Left ventricle myocardium superior (tissue), 1 donor: ENCODE measurements around the gene GEN1. TPM values are rescaled to one million over a fixed set of nuclear protein-coding genes. Genes with fewer than 3 reads are reported as not detected.

ENCODE experiments used
- ATAC-seq: fragments of 200-7000 bp; cut with Tn5 transposase; one replicate; pipeline ENCODE4 v1.9.1; 2020; ENCODE audit warnings: mild to moderate bottlenecking, moderate library complexity
- DNase-seq: peaks from one replicate; pipeline ENCODE4 v3.0.0-alpha.2; 2020
- intact Hi-C: fragments of 100-400 bp; cut with micrococcal nuclease; formaldehyde crosslinking; loops from one replicate; pipeline ENCODE4 v1.11.0; 2022
- total RNA-seq: library from RNA; stranded (reverse); fragmentation: NEBNext Ultra II Directional; extraction: Animal tissue kit (Norgen Biotek cat#: 25700); gene quantifications from one replicate; pipeline ENCODE4 v1.2.1, GENCODE V29; 2021
- donor health status: DM: no; HTN: yes; CAD: no; lungs with severe emphysema.

The GEN1 gene
- total RNA-seq, 1 donor from 2014 or later: 4.2 TPM

DNA sequence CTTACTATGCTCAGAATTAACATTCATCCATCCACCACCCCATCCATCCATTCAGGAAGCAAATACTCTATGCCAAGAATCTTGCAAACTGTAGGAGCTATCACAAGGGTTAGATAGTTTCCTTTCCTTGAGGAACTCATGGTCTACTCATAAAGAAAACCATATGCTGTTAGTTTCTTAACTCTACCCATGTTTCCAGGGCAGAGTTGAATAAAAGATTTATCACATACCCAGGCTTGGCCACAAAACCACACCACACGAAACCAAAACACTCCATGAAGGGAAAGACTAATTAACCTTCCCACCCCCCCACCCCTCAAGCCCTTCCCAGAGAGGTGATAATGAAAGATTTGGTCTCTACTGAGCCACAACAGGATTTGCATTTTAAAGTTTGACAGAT, 38.6 kb downstream of the GEN1 start:
- intact Hi-C loops: no loop called here
- no peak for ATAC-seq

DNA sequence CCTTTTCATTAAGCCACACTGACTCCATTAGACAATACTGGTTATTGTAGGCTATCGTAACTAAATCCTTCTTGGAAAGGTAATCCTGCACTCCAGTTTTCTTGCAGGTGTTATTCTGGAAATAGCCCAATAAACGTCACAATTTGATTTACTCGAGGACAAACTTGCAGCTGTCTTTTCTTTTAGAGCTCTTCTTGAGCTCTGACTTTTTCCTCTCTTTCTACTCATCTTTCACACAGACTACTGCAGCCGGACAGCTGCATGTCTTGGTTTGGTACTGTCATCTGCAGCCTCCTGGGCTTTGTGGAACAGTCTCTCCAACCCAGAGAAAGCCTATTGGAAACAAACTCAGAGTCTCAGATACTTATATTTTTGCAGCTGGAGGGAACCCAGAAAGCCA, 39.4 kb downstream of the GEN1 start:
- ATAC-seq (no peak), DNase-seq (no peak)
- intact Hi-C loops: no loop called here

More for the DNA sequence above, 38.6 kb downstream of the GEN1 start:
- no peak for DNase-seq

DNA sequence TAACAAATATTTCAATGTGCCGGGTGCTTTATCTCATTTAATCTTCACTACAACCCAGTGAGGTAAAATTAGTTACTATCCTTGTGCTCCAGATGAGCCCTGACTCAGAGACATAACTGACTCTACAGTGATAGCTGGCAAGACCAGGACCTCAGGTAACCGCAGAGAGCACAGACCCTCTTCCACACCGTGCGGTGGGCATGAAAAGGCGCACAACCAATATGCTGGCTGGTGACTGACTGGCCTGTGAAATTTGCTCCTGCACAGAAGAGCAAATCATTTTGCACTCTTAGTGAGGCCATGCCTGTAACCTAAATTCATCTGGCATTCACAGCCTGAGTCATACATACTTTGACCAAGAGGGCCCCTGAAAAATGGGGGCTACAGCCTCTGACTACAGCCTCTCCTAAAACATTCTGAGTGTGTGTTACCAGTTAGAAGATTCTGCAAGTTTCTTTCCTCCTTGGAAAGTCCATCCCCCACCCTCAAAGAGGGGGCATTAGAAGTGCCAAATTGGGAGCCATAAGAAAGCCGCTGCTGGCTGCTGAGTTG, 39.9 kb downstream of the GEN1 start:
- intact Hi-C loops: no loop called here
- DNase-seq (no peak), ATAC-seq (no peak)

DNA sequence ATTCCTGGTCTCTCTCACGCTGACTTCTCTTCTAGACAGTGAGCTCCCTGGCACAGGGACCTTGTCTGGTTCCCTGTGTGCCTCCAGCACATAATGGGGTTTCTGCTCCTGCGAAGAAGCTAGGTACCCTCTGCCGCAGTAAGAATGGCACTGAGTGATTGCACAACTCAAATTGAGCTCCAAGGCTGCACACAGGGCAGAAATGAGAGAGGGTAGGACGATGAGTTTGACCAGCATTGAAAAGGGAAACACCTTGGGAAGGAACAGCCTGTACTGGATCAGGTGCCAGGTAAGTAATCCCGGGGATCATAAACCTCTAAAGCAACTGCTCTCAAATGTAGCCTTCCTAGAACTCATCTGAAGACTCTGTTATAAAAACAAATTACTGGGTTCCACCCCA, 41.4 kb downstream of the GEN1 start:
- intact Hi-C loops: no loop called here
- ATAC-seq: no peak
- no peak for DNase-seq

DNA sequence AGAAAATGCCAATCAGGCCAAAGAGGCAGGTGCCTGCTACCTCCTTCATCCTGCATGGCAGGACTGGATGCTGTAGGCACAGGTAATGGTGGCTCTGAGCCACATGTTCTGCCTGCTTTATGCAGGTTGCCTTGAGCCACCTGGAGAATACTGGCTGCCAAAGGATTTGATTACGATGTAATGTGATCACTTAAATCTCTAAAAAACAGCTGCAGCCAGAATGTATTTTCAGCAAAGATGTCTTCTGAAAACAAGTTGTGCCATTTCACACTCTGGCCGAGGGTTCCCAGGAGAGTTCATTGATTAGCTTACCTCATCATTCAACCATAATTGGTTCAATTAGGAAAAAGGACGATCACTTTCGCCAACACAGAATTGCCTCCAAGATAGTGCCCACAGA, 44.4 kb downstream of the GEN1 start:
- ATAC-seq (no peak), DNase-seq (no peak)
- intact Hi-C loops: no loop called here

DNA sequence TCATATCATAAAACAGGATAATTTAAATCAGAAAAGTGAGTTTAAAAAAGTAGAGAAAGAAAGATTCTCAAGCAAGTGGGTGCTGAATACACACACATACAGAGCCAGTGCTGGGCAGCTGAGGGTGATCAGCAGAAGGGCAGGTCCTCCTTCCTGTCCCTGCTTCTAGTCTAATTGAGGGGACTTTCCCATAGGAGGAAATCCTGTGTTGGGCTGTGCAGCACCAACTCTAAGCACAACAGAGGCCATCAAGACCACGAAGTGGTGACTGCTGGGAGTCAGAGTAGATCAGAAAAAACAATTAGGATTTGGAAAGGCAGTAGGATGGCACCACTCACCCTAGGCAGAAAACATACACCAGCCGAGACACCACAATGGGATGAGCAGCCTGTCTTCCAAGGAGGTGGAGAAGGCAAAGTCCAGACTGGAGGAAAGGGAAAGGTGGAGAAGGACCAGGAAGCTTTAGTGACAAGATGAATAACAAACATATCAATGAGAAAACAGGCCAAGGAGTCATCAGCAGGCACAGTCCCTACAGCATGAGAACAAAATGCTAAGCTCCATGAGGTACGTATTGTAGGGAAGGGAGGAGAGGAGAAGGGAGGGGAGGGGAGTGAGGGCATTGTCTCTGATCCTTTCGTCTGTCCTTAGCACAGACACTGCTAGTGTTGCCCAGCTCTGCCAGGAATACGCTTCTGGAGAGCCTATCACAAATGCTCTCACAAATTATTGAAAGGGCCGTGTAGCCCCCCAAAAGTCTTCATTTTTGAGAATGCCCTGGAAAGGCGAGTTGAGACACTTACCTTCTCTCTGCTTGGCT, 45.6 kb downstream of the GEN1 start:
- intact Hi-C loops: no loop called here
- ATAC-seq (peak; percentile 77), DNase-seq (no peak)

DNA sequence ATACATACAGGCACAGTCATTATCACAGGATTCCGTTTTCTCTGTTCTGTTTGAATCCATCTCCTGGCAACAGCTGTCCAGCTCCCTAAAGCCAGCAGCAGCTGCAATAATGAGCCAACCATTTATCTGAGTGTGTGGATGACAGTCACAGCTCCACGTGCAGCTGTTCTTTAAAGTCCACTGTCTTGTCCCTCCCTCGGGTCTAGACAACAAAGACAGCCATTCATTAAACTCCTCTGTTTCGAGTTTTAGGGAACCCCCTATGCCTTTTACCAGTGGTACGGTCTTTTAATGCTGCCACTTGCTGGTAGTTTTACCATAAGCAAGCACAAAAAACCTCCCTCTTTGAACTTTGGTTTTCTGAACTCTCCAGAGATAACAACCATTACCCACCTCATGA, 46.3 kb downstream of the GEN1 start:
- intact Hi-C loops: no loop called here
- DNase-seq: no peak

DNA sequence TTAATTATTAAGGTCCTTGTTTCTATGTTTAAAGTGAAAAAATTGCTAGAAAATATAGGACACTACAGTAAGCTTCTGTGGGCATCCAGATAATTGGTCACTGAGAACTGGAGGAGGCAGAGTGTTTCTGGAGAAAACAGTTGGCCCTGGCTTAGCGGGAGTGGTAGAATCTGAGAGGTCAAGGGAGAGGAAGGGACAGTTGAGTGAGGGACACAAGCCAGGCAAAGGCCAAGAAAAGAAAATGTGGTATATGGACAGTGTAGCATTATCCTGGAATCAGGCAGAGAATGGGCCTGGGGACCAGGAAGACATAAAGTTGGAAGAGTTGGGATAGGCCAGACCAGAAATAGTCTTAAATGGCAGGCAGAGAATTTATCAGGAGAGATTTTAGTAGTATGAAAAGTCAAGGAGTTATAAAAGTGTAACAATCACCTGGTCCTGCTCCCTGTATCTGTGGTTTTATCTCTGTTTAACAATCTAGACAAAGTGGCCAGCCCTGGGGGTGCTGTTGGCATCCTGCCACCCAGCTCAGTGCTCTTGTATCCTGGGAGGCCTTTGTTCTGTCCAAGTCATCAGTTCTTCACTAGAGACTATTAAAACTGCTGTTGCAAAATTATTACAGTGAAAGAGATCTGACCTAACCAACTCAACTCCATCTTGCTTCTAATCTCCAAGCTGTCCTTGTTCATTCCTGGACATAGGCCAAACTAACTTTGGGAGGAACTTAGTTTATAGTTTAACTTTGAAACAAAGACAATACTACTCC, 46.9 kb downstream of the GEN1 start:
- intact Hi-C loops: no loop called here
- DNase-seq (no peak), ATAC-seq (no peak)

More for the DNA sequence above, 46.3 kb downstream of the GEN1 start:
- peak; percentile 93 for ATAC-seq

DNA sequence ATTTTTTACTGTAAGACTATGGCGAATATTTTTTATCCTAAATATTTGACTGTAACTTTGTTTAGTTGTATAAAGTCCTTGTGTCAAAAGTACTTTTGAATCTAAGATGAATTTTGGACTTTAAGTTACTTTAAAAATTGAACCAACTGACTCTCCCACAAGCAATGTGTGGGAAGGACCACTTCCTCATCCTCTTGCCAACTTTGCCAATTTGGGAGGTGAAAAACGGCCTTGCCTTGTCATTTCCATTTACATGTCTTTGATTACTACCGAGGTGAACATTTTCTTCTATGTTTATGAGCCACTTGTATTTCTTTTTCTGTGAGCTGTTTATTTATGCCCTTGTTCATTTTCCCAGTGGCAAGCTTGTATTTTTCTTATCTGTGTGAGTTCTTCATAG, 49.6 kb downstream of the GEN1 start:
- ATAC-seq: no peak
- no peak for DNase-seq
- intact Hi-C loops: no loop called here

DNA sequence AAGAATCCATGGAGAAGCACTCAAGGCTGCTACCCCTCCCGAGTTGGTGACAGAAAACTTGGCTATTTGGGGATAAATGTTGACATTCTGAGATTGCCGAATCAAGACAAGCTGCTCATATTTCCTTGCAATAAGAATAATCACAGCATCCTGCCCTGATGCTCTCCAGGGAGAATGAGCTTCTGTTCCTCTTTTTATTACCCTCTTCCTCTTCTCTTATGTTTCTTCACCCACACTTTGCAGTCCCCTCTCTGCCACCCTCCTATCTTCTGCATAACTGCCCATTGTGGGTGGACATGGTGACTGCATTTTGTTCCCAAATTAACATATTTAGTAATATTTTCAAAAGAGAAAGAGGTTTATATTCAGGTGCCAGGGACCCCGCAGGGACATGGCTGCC, 50.4 kb downstream of the GEN1 start:
- ATAC-seq: no peak
- intact Hi-C loops: no loop called here
- DNase-seq: no peak

DNA sequence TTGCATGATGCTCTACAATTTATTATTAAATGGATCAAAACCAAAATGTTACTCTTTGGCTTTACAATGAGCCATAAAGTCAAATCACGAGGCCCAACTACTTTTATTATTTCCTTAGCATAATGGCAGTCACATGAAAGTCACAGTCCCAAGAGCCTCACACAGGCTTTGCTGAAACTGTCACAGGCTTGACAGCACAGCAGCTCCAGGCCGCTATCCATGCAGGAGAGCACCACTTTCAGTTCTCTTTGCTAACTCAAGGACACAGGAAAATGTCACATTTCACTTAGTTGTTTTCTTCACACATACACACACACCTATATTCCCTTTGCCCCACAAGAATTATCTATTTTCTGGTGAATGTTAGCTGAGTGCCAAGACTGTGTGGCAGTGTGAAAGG, 51.2 kb downstream of the GEN1 start:
- DNase-seq (no peak), ATAC-seq (peak; percentile 65)
- intact Hi-C loops: no loop called here

DNA sequence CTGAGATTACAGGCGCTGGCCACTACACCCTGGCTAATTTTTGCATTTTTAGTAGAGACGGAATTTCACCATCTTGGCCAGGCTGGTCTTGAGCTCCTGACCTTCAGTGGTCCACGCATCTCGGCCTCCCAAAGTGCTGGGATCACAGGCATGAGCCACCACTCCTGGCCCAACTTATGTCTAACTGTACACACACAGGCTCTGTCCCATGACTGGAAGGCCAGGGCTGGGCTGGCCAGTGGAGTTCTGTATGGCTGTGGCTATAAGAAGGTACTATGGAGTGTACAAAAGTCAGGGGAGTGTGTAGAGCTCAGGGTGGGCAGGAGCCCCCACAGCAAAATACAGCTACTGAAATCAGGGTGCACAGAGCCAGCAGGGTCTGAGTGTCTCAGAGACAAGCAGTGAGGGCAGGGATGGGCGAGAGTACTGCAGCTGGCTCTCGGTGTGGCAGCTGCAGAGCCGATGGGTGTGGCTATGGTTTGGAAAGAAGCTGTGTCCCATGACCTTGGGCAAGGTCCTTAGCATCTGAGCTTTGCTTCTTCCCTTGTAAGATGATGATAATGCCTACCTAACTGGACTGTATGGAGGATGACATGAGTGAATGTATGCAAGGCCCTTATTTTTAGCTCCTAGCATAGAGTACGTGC, 51.9 kb downstream of the GEN1 start:
- ATAC-seq (peak; percentile 60), DNase-seq (no peak)
- intact Hi-C loops: no loop called here

DNA sequence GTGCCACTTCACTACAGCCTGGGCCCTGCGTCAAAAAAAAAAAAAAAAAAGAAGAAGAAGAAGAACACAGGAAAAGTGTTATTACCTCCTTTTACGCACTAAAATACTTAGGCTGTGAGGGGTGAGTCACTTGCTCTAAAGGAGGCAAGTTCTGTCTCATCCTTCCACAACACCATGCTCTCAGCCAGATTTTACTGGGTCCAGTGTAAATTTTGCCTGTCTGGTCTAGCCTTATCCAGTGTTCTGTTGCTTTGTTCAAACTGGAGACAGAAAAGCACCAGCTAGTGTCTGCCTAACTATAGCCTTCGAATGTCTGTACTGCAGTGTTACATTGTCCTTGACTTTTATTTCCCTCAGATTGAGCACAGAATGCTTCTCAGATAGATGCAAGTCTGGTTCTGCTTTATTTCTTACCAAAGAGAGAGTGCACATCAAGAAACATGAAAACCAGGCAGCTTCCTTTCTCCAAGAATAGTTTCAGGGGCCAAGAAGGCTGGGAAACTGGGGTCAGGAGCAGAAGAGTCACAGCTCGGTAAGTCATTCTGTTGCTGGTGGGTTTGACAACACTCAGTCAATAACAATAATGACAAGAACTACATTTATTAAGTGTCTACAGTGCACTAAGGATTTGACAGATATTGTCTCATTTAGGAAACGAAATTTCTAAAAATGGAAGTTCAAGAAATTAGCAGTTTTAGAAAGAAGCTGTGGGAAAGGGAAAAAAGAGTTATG, 59.2 kb downstream of the GEN1 start:
- intact Hi-C loops: no loop called here
- ATAC-seq (peak; percentile 62), DNase-seq (no peak)

DNA sequence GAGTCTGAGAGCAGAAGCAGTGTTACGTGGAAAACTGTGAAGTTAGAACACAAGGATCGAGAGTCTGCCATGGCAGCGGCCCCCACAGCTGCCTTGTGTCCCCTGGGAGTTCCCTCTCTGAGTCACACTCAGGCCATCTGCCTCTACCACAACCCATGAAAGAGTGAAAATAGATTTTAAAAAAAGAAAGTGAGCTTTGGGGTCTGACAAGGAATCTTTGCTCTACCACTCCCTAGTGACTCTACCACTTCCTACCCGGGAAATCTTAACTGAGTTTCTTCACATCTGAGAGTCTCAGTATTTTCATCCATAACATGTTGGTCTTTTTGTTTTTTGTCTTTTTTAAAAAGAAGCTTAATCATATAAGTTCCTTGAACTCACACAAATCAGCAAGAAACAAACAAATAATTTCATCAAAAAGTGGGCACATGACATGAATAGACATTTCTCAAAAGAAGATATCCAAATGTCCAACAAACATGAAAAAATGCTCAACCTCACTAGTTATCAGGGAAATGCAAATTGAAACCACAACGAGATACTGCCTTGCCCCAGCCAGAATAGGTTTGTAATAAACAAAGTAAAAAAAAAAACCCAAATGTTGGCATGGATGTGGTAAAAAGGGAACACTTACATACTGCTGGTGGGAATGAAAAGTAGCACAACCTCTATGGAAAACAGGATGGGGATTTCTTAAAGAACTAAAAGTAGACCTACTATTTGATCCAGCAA, 60.0 kb downstream of the GEN1 start:
- DNase-seq (peak; percentile 63), ATAC-seq (peak; percentile 91)
- intact Hi-C loops: no loop called here

DNA sequence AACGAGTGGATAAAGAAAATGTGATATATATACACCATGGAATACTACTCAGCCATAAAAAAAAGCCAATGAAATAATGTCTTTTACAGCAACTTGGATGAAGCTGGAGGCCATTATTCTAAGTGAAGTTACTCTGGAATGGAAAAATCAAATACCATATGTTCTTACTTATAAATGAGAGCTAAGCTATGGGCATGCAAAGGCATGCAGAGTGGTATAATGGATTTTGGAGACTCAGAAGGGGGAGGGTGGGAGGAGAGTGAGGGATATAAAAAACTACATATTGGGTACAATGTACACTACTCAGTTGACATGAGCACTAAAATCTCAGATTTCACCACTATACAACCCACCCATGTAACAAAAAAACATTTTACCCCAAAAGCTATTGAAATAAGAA, 60.7 kb downstream of the GEN1 start:
- ATAC-seq: no peak
- intact Hi-C loops: no loop called here
- DNase-seq: no peak

DNA sequence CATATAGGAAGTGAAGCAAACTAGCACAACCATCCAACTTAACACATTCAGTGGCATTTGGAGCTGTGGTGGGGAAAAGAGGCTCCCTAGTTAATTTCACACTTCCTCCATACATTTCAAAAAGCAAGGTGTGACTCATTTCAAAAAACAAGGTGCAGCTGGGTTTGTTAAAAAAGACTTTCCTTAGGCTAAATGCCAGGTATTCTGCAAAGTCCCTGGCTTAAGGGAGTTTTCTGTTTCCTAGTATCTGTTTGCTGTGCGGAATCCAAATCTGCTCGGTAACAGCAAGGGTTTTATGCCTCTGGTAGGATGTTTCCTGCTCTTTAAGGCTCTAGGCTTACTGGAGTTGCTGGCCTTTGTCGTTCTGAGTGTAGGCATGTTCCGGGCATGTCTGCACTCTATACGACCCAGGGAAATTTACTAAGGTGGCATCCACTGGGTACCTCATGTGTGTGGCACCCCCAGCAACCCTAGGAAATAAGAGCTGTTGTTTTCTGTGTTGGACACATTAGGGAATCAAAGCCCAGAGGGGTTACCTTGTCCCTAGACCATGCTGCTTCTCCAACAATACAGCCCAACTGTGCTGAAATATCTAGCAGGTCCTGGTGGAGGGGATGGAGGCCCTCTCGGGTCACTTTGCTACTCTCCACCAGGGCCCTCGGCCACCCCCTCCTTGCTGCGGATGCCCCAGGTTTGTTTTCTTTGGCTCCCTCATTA, 61.7 kb downstream of the GEN1 start:
- ATAC-seq: no peak
- intact Hi-C loops: no loop called here
- DNase-seq: no peak

DNA sequence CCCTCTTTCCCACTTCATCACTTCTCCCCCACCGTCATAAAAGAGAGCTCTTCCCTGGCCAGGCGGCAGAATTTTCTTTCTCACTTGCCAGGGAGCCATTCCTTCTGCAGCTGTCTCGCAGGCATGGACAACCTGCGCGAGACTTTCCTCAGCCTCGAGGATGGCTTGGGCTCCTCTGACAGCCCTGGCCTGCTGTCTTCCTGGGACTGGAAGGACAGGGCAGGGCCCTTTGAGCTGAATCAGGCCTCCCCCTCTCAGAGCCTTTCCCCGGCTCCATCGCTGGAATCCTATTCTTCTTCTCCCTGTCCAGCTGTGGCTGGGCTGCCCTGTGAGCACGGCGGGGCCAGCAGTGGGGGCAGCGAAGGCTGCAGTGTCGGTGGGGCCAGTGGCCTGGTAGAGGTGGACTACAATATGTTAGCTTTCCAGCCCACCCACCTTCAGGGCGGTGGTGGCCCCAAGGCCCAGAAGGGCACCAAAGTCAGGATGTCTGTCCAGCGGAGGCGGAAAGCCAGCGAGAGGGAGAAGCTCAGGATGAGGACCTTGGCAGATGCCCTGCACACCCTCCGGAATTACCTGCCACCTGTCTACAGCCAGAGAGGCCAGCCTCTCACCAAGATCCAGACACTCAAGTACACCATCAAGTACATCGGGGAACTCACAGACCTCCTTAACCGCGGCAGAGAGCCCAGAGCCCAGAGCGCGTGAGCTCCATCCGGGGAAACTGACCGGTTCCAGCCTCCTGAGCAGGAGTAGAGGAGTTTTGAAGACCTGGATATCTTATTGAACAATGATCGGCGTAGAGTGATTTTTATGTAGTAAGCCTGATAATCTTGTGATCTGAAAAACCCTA, 62.7 kb downstream of the GEN1 start, which contains the start of gene MSGN1:
Gene MSGN1, plus strand, starts transcription at position 65 of the 850 bp plus-strand sequence. Its CDS starts 59 bp downstream, at position 124.
- intact Hi-C loops: no loop called here
- no peak for ATAC-seq
- DNase-seq: no peak
